Sigmoid colon (tissue), 7 donors: ENCODE measurements around the gene TUBD1. TPM values are rescaled to one million over a fixed set of nuclear protein-coding genes. Genes with fewer than 3 reads are reported as not detected.

ENCODE experiments used
- DNase-seq: peaks from one replicate; pipeline ENCODE4 v3.0.0-alpha.2; 2019
- H3K27ac ChIP-seq, 4 donors: fragments of 200-600 bp; sonication (generic); one replicate each; pipeline ENCODE4 v1.5.1; 2016 to 2019; ENCODE audit warnings: mild to moderate bottlenecking in 1 of 4
- H3K27me3 ChIP-seq, 3 donors: fragments of 200-600 bp; sonication (generic); one replicate each; pipeline ENCODE4 v1.5.1; 2019; ENCODE audit warnings: mild to moderate bottlenecking in 1 of 3
- H3K36me3 ChIP-seq, 4 donors: fragments of 200-600 bp; sonication (generic); one replicate each; pipeline ENCODE4 v1.5.1; 2016 to 2019
- H3K4me1 ChIP-seq, 4 donors: fragments of 200-600 bp; sonication (generic); one replicate each; pipeline ENCODE4 v1.5.1; 2017 to 2019
- H3K4me3 ChIP-seq, 4 donors: fragments of 200-600 bp; sonication (generic); one replicate each; pipeline ENCODE4 v1.5.1; 2017 to 2019; ENCODE audit warnings: mild to moderate bottlenecking in 2 of 4, moderate library complexity in 1 of 4
- H3K9me3 ChIP-seq, 4 donors: fragments of 200-600 bp in 3 of 4; sonication (generic) in 3 of 4; one replicate each; pipeline versions ENCODE4 v1.5.1 to v1.6.1; 2013 to 2019
- EP300 ChIP-seq, 4 donors: sonication (generic); formaldehyde crosslinking; IDR thresholded peaks; one replicate each; pipeline ENCODE4 v1.6.1; 2017; ENCODE audit warnings: antibody characterized with exemption in 4 of 4
- POLR2A ChIP-seq, 2 donors: fragments of 450-650 bp; IDR thresholded peaks; one replicate each; pipeline ENCODE4 v1.6.1; 2016; ENCODE audit warnings: antibody characterized with exemption in 2 of 2, mild to moderate bottlenecking in 2 of 2, moderate library complexity in 2 of 2
- POLR2AphosphoS5 ChIP-seq, 4 donors: sonication (generic); formaldehyde crosslinking; IDR thresholded peaks; one replicate each; pipeline ENCODE4 v1.6.1; 2017; ENCODE audit warnings: antibody characterized with exemption in 4 of 4
- WGBS, 2 donors: extraction: QIAGEN DNeasy Blood & Tissue Kit; methylation state at CpG; one replicate each; pipeline ENCODE4 v1.1.7; 2013; 5-methylcytosine and 5-hydroxymethylcytosine counted together
- intact Hi-C: fragments of 100-400 bp; cut with DNase I; formaldehyde crosslinking; loops from one replicate; pipeline ENCODE4 v1.15.1; 2023
- polyA plus RNA-seq, 3 donors: library from polyadenylated mRNA; stranded (reverse); fragments of 200-250 nt; gene quantifications; one replicate each; pipeline ENCODE4 v1.2.3, GENCODE V29; 2013
- small RNA-seq, 3 donors: library from RNA; depleted of rRNA; stranded (forward); fragments of <200 nt; gene quantifications; one replicate each; pipeline ENCODE3, GENCODE V24; 2016
- total RNA-seq, 4 donors: library from RNA; depleted of rRNA; stranded (reverse); fragments of >200 nt; gene quantifications; one replicate each; pipeline ENCODE4 v1.1.0, GENCODE V29; 2016
- TF ChIP-seq, protein P1 (sequence below), 4 experiments: fragments of 450-650 bp in 3 of 4; fragments of 200-600 bp in 1 of 4; IDR thresholded peaks; one replicate each; pipeline ENCODE4 v1.5.1; 2016 to 2019; ENCODE audit warnings: antibody characterized with exemption in 4 of 4, mild to moderate bottlenecking in 3 of 4, moderate library complexity in 2 of 4
- donor health status: healthy with polysubstance abuse.
- donor health status: Bipolar disorder and iron deficiency.
- donor health status: healthy.

Gene TUBD1
- total and polyA plus RNA-seq, 7 donors = 3.9 to 23.2 (median 13.8) TPM

DNA sequence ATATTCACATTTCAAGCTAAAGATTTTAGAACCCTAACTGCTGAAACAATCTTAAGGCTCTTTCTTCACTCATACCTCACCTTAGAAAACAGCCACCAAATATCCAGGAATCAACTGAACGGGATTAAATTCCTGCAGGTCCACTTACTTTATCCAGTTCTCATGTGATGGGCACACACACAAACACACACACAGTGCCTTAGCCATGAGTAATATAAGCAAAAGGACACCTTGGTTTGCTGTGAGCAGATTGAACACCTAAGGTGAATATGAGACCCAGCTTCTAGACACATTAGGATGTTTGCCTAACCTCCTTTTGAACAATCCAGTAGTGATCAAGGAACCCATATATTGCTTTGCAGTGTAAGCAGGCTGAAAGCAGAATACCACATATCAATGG is 81.5 kb downstream of the TUBD1 start:
- intact Hi-C loops = no loop called here
- 94 to 96% methylated on average over 1 of the region's 1 CpG for WGBS, 2 donors
- TF ChIP-seq, protein P1, sequence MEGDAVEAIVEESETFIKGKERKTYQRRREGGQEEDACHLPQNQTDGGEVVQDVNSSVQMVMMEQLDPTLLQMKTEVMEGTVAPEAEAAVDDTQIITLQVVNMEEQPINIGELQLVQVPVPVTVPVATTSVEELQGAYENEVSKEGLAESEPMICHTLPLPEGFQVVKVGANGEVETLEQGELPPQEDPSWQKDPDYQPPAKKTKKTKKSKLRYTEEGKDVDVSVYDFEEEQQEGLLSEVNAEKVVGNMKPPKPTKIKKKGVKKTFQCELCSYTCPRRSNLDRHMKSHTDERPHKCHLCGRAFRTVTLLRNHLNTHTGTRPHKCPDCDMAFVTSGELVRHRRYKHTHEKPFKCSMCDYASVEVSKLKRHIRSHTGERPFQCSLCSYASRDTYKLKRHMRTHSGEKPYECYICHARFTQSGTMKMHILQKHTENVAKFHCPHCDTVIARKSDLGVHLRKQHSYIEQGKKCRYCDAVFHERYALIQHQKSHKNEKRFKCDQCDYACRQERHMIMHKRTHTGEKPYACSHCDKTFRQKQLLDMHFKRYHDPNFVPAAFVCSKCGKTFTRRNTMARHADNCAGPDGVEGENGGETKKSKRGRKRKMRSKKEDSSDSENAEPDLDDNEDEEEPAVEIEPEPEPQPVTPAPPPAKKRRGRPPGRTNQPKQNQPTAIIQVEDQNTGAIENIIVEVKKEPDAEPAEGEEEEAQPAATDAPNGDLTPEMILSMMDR (IDR thresholded peaks at IDR 0.05) = no peak
- no peak for TF ChIP-seq POLR2A (IDR thresholded peaks at IDR 0.05)
- TF ChIP-seq POLR2AphosphoS5 (IDR thresholded peaks at IDR 0.05) = no peak
- TF ChIP-seq EP300 (IDR thresholded peaks at IDR 0.05) = no peak
- Histone ChIP-seq H3K27ac (no peak overlapping the region), H3K27me3 (no peaks in the 10 kb centered on the region), H3K36me3 (peaks cover 0 to 19% (median 0%) of the 10 kb centered on the region in 4 donors), H3K4me1 (peaks cover 0 to 16% (median 6%) of the 10 kb centered on the region in 4 donors), H3K4me3 (no peak overlapping the region), H3K9me3 (no peaks in the 10 kb centered on the region)
- DNase-seq = no peak

DNA sequence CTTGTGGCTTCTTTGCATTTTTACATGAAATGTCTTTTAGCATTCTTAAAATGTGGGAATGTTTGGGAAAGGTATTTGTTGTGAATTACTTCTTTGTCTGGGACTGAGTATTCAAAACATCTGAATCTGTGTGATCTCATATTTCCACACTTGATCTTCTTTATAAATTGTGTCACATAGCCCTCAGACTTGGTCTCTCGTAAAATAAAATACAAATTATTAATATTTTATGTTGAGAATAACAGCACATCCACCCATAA is 81.9 kb downstream of the TUBD1 start:
- intact Hi-C loops = no loop called here
- Histone ChIP-seq H3K27ac (peak overlapping the region in 1 of 4 donors; percentile 7), H3K9me3 (no peaks in the 10 kb centered on the region), H3K4me1 (peaks cover 0 to 16% (median 6%) of the 10 kb centered on the region in 4 donors), H3K36me3 (peaks cover 0 to 19% (median 0%) of the 10 kb centered on the region in 4 donors), H3K4me3 (no peak overlapping the region), H3K27me3 (no peaks in the 10 kb centered on the region)
- 91 to 93% methylated on average over 1 of the region's 1 CpG for WGBS, 2 donors
- DNase-seq = no peak
- TF ChIP-seq POLR2AphosphoS5 (IDR thresholded peaks at IDR 0.05) (no peak), EP300 (IDR thresholded peaks at IDR 0.05) (no peak), POLR2A (IDR thresholded peaks at IDR 0.05) (no peak)
- TF ChIP-seq, protein P1 (IDR thresholded peaks at IDR 0.05) = no peak

Small RNA genes lying within 50 kb of the gene (small RNA-seq; reads per million reads assigned to genes)
- 0 reads per million in 3 donors for gene RNU6-450P
- 0 reads per million in 3 donors for gene RPS29P21

Other genes with a start within 250 kb of the TUBD1 start
- 10 to 100 TPM; 21.8 to 36.2 (median 24.1) TPM for gene PTRH2, start 185.5 kb downstream of the TUBD1 start, total RNA-seq
- gene PTRH2, start 185.5 kb downstream of the TUBD1 start, polyA plus RNA-seq = 10 to 100 TPM in 2 of 3 donors, 1 to 10 TPM in 1; 9.0 to 38.2 (median 16.2) TPM
- gene VMP1, start 185.3 kb downstream of the TUBD1 start, total RNA-seq = 100 to 1,000 TPM in 3 of 4 donors, 10 to 100 TPM in 1; 92.7 to 247 (median 139) TPM
- 100 to 1,000 TPM in 1 of 3 donors, 10 to 100 TPM in 2; 26.1 to 132 (median 35.4) TPM for gene VMP1, start 185.3 kb downstream of the TUBD1 start, polyA plus RNA-seq
- 10 to 100 TPM; 28.9 to 63.0 (median 45.7) TPM for gene RPS6KB1, start 178 bp upstream of the TUBD1 start, total RNA-seq
- 10 to 100 TPM in 1 of 3 donors, 1 to 10 TPM in 2; 8.1 to 13.3 (median 9.0) TPM for gene RPS6KB1, start 178 bp upstream of the TUBD1 start, polyA plus RNA-seq
- 10 to 100 TPM; 11.8 to 16.8 (median 15.2) TPM for gene RNFT1, start 71.8 kb upstream of the TUBD1 start, total RNA-seq
- gene RNFT1, start 71.8 kb upstream of the TUBD1 start, polyA plus RNA-seq = 10 to 100 TPM in 2 of 3 donors, 1 to 10 TPM in 1; 7.9 to 17.9 (median 10.2) TPM
- 10 to 100 TPM in 3 of 4 donors, 1 to 10 TPM in 1; 9.1 to 21.4 (median 19.5) TPM for gene HEATR6, start 186.0 kb upstream of the TUBD1 start, total RNA-seq
- 1 to 10 TPM; 2.8 to 8.4 (median 3.0) TPM for gene HEATR6, start 186.0 kb upstream of the TUBD1 start, polyA plus RNA-seq